PC-3 (cell line): ENCODE data around the gene P2RY8.

Experiments
- EZH2 ChIP-seq: fragments of 300-600 bp; sonication (generic); IDR thresholded peaks from one replicate; pipeline ENCODE4 v1.6.1; 2017; ENCODE audit warnings: antibody characterized with exemption, mild to moderate bottlenecking, low read length; ENCODE audit not compliant: unreplicated experiment
- EZH2phosphoT487 ChIP-seq: fragments of 300-600 bp; sonication (generic); IDR thresholded peaks from 2 replicates; pipeline ENCODE4 v1.6.1; 2018; ENCODE audit warnings: mild to moderate bottlenecking, antibody characterized with exemption, low read length, borderline replicate concordance
- TF ChIP-seq, protein P1 (sequence below): fragments of 300-600 bp; sonication (generic); conservative IDR thresholded peaks from 2 replicates; pipeline ENCODE4 v1.5.1; 2017; ENCODE audit warnings: antibody characterized with exemption, low read depth, mild to moderate bottlenecking, low read length

DNA sequence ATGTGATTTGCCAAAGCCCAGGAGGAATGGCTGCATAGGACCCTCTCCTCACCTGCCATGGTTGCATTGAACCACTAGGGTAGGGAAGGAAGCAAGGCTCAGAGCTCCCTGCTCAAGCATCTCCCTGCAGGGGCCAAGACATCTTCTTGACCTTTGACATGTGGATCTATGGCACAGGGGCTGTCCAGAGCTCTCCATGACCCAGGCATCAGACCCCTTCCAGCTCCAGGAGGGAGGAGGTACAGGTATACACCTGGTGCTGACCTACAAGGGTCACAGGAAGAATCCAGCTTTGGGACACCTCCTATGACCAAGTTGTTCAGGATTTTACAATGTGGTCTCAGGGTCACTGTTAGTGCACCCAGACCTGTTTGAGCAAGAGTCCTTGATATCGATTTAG is 61.1 kb downstream of the P2RY8 start:
- TF ChIP-seq EZH2 (no peak), EZH2phosphoT487 (no peak)
- TF ChIP-seq, protein P1, sequence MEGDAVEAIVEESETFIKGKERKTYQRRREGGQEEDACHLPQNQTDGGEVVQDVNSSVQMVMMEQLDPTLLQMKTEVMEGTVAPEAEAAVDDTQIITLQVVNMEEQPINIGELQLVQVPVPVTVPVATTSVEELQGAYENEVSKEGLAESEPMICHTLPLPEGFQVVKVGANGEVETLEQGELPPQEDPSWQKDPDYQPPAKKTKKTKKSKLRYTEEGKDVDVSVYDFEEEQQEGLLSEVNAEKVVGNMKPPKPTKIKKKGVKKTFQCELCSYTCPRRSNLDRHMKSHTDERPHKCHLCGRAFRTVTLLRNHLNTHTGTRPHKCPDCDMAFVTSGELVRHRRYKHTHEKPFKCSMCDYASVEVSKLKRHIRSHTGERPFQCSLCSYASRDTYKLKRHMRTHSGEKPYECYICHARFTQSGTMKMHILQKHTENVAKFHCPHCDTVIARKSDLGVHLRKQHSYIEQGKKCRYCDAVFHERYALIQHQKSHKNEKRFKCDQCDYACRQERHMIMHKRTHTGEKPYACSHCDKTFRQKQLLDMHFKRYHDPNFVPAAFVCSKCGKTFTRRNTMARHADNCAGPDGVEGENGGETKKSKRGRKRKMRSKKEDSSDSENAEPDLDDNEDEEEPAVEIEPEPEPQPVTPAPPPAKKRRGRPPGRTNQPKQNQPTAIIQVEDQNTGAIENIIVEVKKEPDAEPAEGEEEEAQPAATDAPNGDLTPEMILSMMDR: no peak
